ENCODE data around the gene RAB6A.

RAB6A gene

DNA sequence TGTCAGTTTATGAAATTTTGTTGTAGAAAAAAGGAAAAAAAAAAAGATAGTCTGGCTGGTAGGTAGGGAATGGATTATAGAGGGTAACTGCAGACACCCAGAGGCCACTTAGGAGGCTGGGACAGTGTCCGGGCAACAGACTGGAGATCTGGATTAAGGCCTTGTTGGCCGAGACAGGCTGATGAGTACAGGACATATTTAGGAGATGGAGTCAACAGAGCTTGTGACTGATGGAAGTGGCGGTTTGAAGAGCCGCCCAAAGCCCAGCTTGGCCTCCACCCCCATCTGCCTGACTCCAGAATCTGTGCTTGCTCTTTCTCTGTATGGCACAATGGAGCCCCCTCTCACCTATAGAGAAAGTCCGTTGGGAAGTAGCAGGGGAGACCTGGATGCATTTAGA lies 106.9 kb downstream of the RAB6A start:
- peaks cover 3 to 5% of the 10 kb centered on the region in 2 experiments for H3K4me1 ChIP-seq (ENCODE audit: control insufficient read depth in 1 of 2, insufficient read depth in 2 of 2, low read length in 2 of 2)
- no peak for DNase-seq
- no peak overlapping the region for H2BK120ac ChIP-seq (ENCODE audit: insufficient read depth, low read length, poor library complexity)
- no peak overlapping the region for H3K14ac ChIP-seq (ENCODE audit: low read length)
- no peaks in the 10 kb centered on the region for H3K79me1 ChIP-seq (ENCODE audit: low read length)
- H3K79me2 ChIP-seq (ENCODE audit: control insufficient read depth, insufficient read depth, low read length, poor library complexity) = no peaks in the 10 kb centered on the region
- H2AFZ ChIP-seq (ENCODE audit: insufficient read depth, low read length, poor library complexity) = no peak overlapping the region
- no peaks in the 10 kb centered on the region for H3K9me3 ChIP-seq (ENCODE audit: insufficient read depth, low read depth, low read length)
- WGBS (ENCODE audit: extremely low coverage, insufficient coverage, insufficient read length) = no CpG with 5 or more reads among the region's 5 CpGs
- H3K27me3 ChIP-seq (ENCODE audit: insufficient read depth, low read length) = no peaks in the 10 kb centered on the region
- H2BK5ac ChIP-seq (ENCODE audit: low read depth, low read length, poor library complexity) = no peak overlapping the region
- no peak overlapping the region for H3K27ac ChIP-seq (ENCODE audit: low read depth, low read length)
- no peak overlapping the region for H3K18ac ChIP-seq (ENCODE audit: low read length)
- H4K8ac ChIP-seq (ENCODE audit: low read depth, low read length) = no peak overlapping the region
- no peak overlapping the region for H2AK5ac ChIP-seq (ENCODE audit: low read length)
- no peak overlapping the region for H2BK12ac ChIP-seq (ENCODE audit: low read length)
- no peak overlapping the region for H3K23ac ChIP-seq (ENCODE audit: low read length)
- H3K9ac ChIP-seq (ENCODE audit: low read length) = no peak overlapping the region
- no peak overlapping the region for H3K4me2 ChIP-seq (ENCODE audit: low read length)
- H3K4me3 ChIP-seq (ENCODE audit: low read depth, low read length) = no peak overlapping the region
- H4K91ac ChIP-seq (ENCODE audit: low read depth, low read length) = no peak overlapping the region
- H3K4ac ChIP-seq (ENCODE audit: low read depth, low read length) = no peak overlapping the region
- no peak overlapping the region for H4K12ac ChIP-seq (ENCODE audit: low read depth, low read length)
- no peaks in the 10 kb centered on the region for H3K36me3 ChIP-seq (ENCODE audit: control insufficient read depth in 1 of 2, insufficient read depth in 2 of 2, low read length in 2 of 2)

DNA sequence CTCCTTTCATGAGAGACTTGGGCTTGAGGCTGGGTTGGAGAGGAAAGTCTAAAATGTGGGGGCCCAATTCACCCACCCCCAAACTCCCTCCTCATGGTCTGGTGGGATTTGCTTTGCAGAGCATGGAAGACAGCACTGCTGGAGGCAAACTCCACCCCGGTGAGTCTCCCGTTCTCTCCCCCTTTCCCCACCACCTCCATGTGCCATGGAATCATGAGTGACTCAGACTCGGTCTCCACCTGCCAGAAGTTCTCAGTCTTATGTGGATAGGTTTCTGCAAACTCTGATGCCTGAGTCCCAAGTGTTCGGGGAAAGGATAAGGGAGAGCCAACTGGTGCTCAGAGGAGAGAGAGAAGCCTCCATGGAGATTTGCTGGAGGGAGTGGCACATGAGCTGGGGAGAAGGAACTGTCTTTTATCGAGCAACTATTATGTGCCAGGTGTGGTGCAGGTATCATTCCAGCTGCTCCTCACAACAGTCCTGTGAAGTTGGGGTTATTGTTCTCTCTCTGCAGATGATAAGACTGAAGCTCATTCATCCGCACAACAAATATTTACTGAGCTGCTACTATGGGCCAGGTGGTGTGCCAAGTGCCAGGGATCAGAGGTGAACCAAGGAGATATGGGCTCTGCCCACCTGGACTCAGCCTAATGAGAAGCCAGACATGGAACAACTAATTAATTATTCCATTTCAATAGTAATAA lies 107.9 kb downstream of the RAB6A start:
- H2AFZ ChIP-seq (ENCODE audit: insufficient read depth, low read length, poor library complexity) = no peak overlapping the region
- no peaks in the 10 kb centered on the region for H3K36me3 ChIP-seq (ENCODE audit: control insufficient read depth in 1 of 2, insufficient read depth in 2 of 2, low read length in 2 of 2)
- no peak overlapping the region for H3K9ac ChIP-seq (ENCODE audit: low read length)
- H3K4me3 ChIP-seq (ENCODE audit: low read depth, low read length) = no peak overlapping the region
- H3K79me2 ChIP-seq (ENCODE audit: control insufficient read depth, insufficient read depth, low read length, poor library complexity) = no peaks in the 10 kb centered on the region
- H4K12ac ChIP-seq (ENCODE audit: low read depth, low read length) = no peak overlapping the region
- no CpG with 5 or more reads among the region's 6 CpGs for WGBS (ENCODE audit: extremely low coverage, insufficient coverage, insufficient read length)
- H2BK5ac ChIP-seq (ENCODE audit: low read depth, low read length, poor library complexity) = no peak overlapping the region
- no peaks in the 10 kb centered on the region for H3K79me1 ChIP-seq (ENCODE audit: low read length)
- H3K14ac ChIP-seq (ENCODE audit: low read length) = no peak overlapping the region
- H2BK120ac ChIP-seq (ENCODE audit: insufficient read depth, low read length, poor library complexity) = no peak overlapping the region
- no peak overlapping the region for H2AK5ac ChIP-seq (ENCODE audit: low read length)
- H4K8ac ChIP-seq (ENCODE audit: low read depth, low read length) = no peak overlapping the region
- H2BK12ac ChIP-seq (ENCODE audit: low read length) = no peak overlapping the region
- H3K23ac ChIP-seq (ENCODE audit: low read length) = no peak overlapping the region
- H3K4me2 ChIP-seq (ENCODE audit: low read length) = no peak overlapping the region
- H3K4ac ChIP-seq (ENCODE audit: low read depth, low read length) = no peak overlapping the region
- no peak overlapping the region for H3K27ac ChIP-seq (ENCODE audit: low read depth, low read length)
- H3K27me3 ChIP-seq (ENCODE audit: insufficient read depth, low read length) = no peaks in the 10 kb centered on the region
- peaks cover 3 to 5% of the 10 kb centered on the region in 2 experiments for H3K4me1 ChIP-seq (ENCODE audit: control insufficient read depth in 1 of 2, insufficient read depth in 2 of 2, low read length in 2 of 2)
- DNase-seq = no peak
- no peak overlapping the region for H4K91ac ChIP-seq (ENCODE audit: low read depth, low read length)
- H3K9me3 ChIP-seq (ENCODE audit: insufficient read depth, low read depth, low read length) = no peaks in the 10 kb centered on the region
- no peak overlapping the region for H3K18ac ChIP-seq (ENCODE audit: low read length)

DNA sequence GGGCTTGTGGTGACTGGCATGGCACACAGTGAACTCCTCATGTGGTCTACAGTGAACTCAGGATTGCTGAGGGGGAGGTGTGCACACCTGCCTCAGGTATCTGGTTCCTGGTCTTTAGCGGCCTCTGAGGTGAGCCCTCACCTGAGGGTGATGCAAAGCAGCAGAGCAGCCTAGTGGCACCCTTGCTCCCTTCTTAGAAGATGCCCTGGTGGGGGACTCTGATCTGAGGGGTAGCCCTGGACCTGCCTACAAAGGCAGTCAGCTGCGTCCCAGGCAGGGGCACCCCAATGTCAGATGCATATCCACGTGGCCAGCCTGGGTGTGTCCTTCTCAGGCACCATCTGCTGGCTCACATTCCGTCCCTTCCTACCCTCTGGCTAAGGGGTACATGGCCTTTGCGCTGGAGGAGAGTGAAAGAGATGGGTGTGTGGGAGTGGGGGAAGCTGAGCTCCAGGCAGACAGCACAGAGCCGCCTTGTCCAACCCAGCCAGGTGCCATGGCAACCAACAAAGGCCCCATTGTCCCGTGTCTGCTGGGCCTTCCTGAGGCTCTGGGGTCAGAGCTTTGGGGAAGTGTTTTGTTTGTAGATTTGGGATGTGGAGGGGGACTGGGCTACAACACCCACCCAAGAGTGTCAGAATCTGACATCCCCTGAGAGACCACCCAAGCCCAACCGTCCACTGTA lies 108.7 kb downstream of the RAB6A start:
- no peak overlapping the region for H3K27ac ChIP-seq (ENCODE audit: low read depth, low read length)
- H3K4me3 ChIP-seq (ENCODE audit: low read depth, low read length) = no peak overlapping the region
- no peak overlapping the region for H3K4me2 ChIP-seq (ENCODE audit: low read length)
- no CpG with 5 or more reads among the region's 8 CpGs for WGBS (ENCODE audit: extremely low coverage, insufficient coverage, insufficient read length)
- no peak overlapping the region for H2BK5ac ChIP-seq (ENCODE audit: low read depth, low read length, poor library complexity)
- peaks cover 3 to 5% of the 10 kb centered on the region in 2 experiments for H3K4me1 ChIP-seq (ENCODE audit: control insufficient read depth in 1 of 2, insufficient read depth in 2 of 2, low read length in 2 of 2)
- H3K79me2 ChIP-seq (ENCODE audit: control insufficient read depth, insufficient read depth, low read length, poor library complexity) = no peaks in the 10 kb centered on the region
- DNase-seq = no peak
- H3K9ac ChIP-seq (ENCODE audit: low read length) = no peak overlapping the region
- H3K23ac ChIP-seq (ENCODE audit: low read length) = no peak overlapping the region
- H2AFZ ChIP-seq (ENCODE audit: insufficient read depth, low read length, poor library complexity) = no peak overlapping the region
- no peaks in the 10 kb centered on the region for H3K36me3 ChIP-seq (ENCODE audit: control insufficient read depth in 1 of 2, insufficient read depth in 2 of 2, low read length in 2 of 2)
- no peaks in the 10 kb centered on the region for H3K9me3 ChIP-seq (ENCODE audit: insufficient read depth, low read depth, low read length)
- no peaks in the 10 kb centered on the region for H3K79me1 ChIP-seq (ENCODE audit: low read length)
- no peak overlapping the region for H4K12ac ChIP-seq (ENCODE audit: low read depth, low read length)
- no peak overlapping the region for H4K91ac ChIP-seq (ENCODE audit: low read depth, low read length)
- no peak overlapping the region for H2AK5ac ChIP-seq (ENCODE audit: low read length)
- no peak overlapping the region for H3K4ac ChIP-seq (ENCODE audit: low read depth, low read length)
- no peak overlapping the region for H2BK120ac ChIP-seq (ENCODE audit: insufficient read depth, low read length, poor library complexity)
- H3K18ac ChIP-seq (ENCODE audit: low read length) = no peak overlapping the region
- H2BK12ac ChIP-seq (ENCODE audit: low read length) = no peak overlapping the region
- H4K8ac ChIP-seq (ENCODE audit: low read depth, low read length) = no peak overlapping the region
- no peaks in the 10 kb centered on the region for H3K27me3 ChIP-seq (ENCODE audit: insufficient read depth, low read length)
- H3K14ac ChIP-seq (ENCODE audit: low read length) = no peak overlapping the region

DNA sequence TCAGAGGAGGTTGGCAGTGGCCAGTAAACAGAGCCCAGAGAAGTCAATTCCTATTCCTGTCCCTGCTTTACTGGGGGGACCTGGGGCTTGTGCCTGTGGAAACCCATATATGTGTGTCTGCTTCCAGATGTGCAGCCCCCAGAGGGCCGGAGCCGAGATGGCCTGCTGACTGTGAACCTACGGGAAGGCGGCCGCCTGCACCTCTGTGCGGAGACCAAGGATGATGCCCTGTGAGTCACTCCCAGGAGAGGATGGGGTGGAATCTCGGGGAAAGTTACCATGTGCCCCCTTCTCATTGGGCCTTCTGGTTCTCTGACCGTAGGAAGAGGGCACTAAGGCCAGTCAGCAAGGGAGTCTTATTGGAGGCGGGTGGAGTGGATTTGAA lies 109.2 kb downstream of the RAB6A start:
- H3K9ac ChIP-seq (ENCODE audit: low read length) = no peak overlapping the region
- H2BK12ac ChIP-seq (ENCODE audit: low read length) = no peak overlapping the region
- no peak overlapping the region for H4K12ac ChIP-seq (ENCODE audit: low read depth, low read length)
- H3K79me2 ChIP-seq (ENCODE audit: control insufficient read depth, insufficient read depth, low read length, poor library complexity) = no peaks in the 10 kb centered on the region
- H3K79me1 ChIP-seq (ENCODE audit: low read length) = no peaks in the 10 kb centered on the region
- no CpG with 5 or more reads among the region's 9 CpGs for WGBS (ENCODE audit: extremely low coverage, insufficient coverage, insufficient read length)
- no peak overlapping the region for H3K14ac ChIP-seq (ENCODE audit: low read length)
- no peak overlapping the region for H2BK120ac ChIP-seq (ENCODE audit: insufficient read depth, low read length, poor library complexity)
- no peak for DNase-seq
- no peak overlapping the region for H4K8ac ChIP-seq (ENCODE audit: low read depth, low read length)
- H3K4me2 ChIP-seq (ENCODE audit: low read length) = no peak overlapping the region
- peaks cover 3 to 5% of the 10 kb centered on the region in 2 experiments for H3K4me1 ChIP-seq (ENCODE audit: control insufficient read depth in 1 of 2, insufficient read depth in 2 of 2, low read length in 2 of 2)
- H2BK5ac ChIP-seq (ENCODE audit: low read depth, low read length, poor library complexity) = no peak overlapping the region
- no peak overlapping the region for H3K27ac ChIP-seq (ENCODE audit: low read depth, low read length)
- no peaks in the 10 kb centered on the region for H3K9me3 ChIP-seq (ENCODE audit: insufficient read depth, low read depth, low read length)
- no peak overlapping the region for H2AK5ac ChIP-seq (ENCODE audit: low read length)
- H3K27me3 ChIP-seq (ENCODE audit: insufficient read depth, low read length) = no peaks in the 10 kb centered on the region
- H2AFZ ChIP-seq (ENCODE audit: insufficient read depth, low read length, poor library complexity) = no peak overlapping the region
- no peak overlapping the region for H3K18ac ChIP-seq (ENCODE audit: low read length)
- no peak overlapping the region for H3K23ac ChIP-seq (ENCODE audit: low read length)
- H4K91ac ChIP-seq (ENCODE audit: low read depth, low read length) = no peak overlapping the region
- H3K4ac ChIP-seq (ENCODE audit: low read depth, low read length) = no peak overlapping the region
- no peaks in the 10 kb centered on the region for H3K36me3 ChIP-seq (ENCODE audit: control insufficient read depth in 1 of 2, insufficient read depth in 2 of 2, low read length in 2 of 2)
- no peak overlapping the region for H3K4me3 ChIP-seq (ENCODE audit: low read depth, low read length)
